Testis (tissue), 3 donors: Measurements from ENCODE around the gene REC8. TPM values are rescaled to one million over a fixed set of nuclear protein-coding genes. Genes with fewer than 3 reads are reported as not detected.

Experiments
- DNase-seq: peaks from one replicate; pipeline ENCODE4 v3.0.0-alpha.2; 2019
- H3K27ac ChIP-seq, 2 donors: fragments of 200-600 bp; sonication (generic); one replicate each; pipeline ENCODE4 v1.5.1; 2019
- H3K27me3 ChIP-seq: fragments of 200-600 bp; sonication (generic); one replicate; pipeline ENCODE4 v1.5.1; 2019
- H3K36me3 ChIP-seq: fragments of 200-600 bp; sonication (generic); one replicate; pipeline ENCODE4 v1.5.1; 2017; ENCODE audit warnings: low read depth; ENCODE audit errors: missing control alignments
- H3K4me1 ChIP-seq: fragments of 200-600 bp; sonication (generic); one replicate; pipeline ENCODE4 v1.5.1; 2019
- H3K4me3 ChIP-seq, 2 donors: fragments of 200-600 bp; sonication (generic); one replicate each; pipeline ENCODE4 v1.5.1; 2017 to 2019
- H3K9me3 ChIP-seq: fragments of 200-600 bp; sonication (generic); one replicate; pipeline ENCODE4 v1.5.1; 2017
- CTCF ChIP-seq, 3 experiments: fragments of 450-650 bp in 2 of 3; fragments of 200-600 bp in 1 of 3; sonication (generic) in 1 of 3; IDR thresholded peaks; one replicate each; pipeline ENCODE4 v1.5.1; 2016 to 2019; ENCODE audit warnings: antibody characterized with exemption in 3 of 3, mild to moderate bottlenecking in 2 of 3, moderate library complexity in 1 of 3
- POLR2A ChIP-seq: fragments of 450-650 bp; IDR thresholded peaks from one replicate; pipeline ENCODE4 v1.6.1; 2017; ENCODE audit warnings: antibody characterized with exemption, mild to moderate bottlenecking, moderate library complexity
- WGBS, 2 donors: methylation state at CpG; one replicate each; pipeline ENCODE4 v1.1.5; 2018; 5-methylcytosine and 5-hydroxymethylcytosine counted together
- intact Hi-C: fragments of 100-400 bp; cut with DNase I; formaldehyde crosslinking; loops from one replicate; pipeline ENCODE4 v1.15.1; 2023; ENCODE audit warnings: low total_unique reads
- polyA plus RNA-seq: library from polyadenylated mRNA; stranded (reverse); fragments of 350-450 nt; fragmentation: Illumina TruSeq; extraction: RNeasy Lipid Tissue Mini Kit (QIAGEN cat#74804); gene quantifications from one replicate; pipeline ENCODE4 v1.2.3, GENCODE V29; 2014; ENCODE audit warnings: low read depth, low replicate concordance; ENCODE audit not compliant: insufficient read depth
- total RNA-seq, 2 donors: library from RNA; depleted of rRNA; stranded (reverse); fragments of >200 nt; gene quantifications; one replicate each; pipeline ENCODE4 v1.2.3, GENCODE V29; 2016

Gene REC8
- total and polyA plus RNA-seq, 3 donors from 2014 or later = 27.7 to 58.8 (median 55.9) TPM

GRCh38 chr14:24179961-24180796 lies 8.3 kb downstream of the REC8 start:
- Histone ChIP-seq H3K4me1 (no peaks in the 10 kb centered on the region), H3K4me3 (no peak overlapping the region), H3K27me3 (no peaks in the 10 kb centered on the region), H3K36me3 (no peaks in the 10 kb centered on the region), H3K9me3 (no peaks in the 10 kb centered on the region), H3K27ac (peak overlapping the region in 1 of 2 donors; percentile 44)
- WGBS, 2 donors = 72 to 82% methylated on average over 13 to 18 of the region's 18 CpGs
- no peak for DNase-seq
- TF ChIP-seq CTCF (IDR thresholded peaks at IDR 0.05) = no peak
- no peak for TF ChIP-seq POLR2A
- intact Hi-C loops = no loop called here

DNA sequence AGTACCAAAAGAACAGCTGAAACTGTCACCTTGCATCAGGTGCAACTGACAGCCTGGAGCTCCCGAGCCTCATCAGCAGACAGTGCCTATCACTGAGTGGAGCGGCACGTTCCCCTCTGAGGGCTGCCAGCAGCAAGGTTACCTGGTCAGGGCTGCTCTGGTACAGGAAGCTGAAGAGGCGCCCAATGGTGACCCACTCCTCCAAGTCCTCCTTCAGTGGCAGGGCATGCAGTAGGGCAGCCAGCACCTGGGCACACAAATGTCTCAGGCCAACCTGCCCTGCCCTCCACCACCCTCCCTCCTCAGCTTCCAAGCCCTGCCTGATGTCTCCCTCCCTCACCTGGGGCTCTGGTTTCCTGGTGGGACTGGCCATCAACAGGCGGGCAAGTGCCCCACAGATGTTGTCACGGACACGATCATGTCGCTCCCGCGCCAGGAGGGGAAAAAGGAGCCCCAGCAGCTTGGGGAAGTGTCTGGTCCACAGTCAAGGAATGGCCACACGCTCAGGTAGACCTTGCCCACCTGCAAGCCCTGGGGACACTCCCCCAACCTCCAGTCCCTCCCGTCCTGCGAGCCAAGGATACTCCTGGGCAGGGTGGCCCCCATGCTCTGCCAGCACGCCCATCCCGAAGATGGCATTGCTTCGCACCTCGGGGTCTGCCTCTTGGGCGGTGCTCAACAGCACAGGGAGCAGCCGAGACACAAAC lies 9.6 kb downstream of the REC8 start:
- H3K27me3 ChIP-seq = no peaks in the 10 kb centered on the region
- no peaks in the 10 kb centered on the region for H3K36me3 ChIP-seq
- H3K27ac ChIP-seq = no peak overlapping the region
- TF ChIP-seq CTCF (IDR thresholded peaks at IDR 0.05) (no peak), POLR2A (no peak)
- no peaks in the 10 kb centered on the region for H3K4me1 ChIP-seq
- H3K4me3 ChIP-seq = no peak overlapping the region
- 89 to 92% methylated on average over 6 to 17 of the region's 19 CpGs for WGBS, 2 donors
- intact Hi-C loops = no loop called here
- H3K9me3 ChIP-seq = no peaks in the 10 kb centered on the region
- no peak for DNase-seq

GRCh38 chr14:24182110-24182882 lies 10.4 kb downstream of the REC8 start:
- Histone ChIP-seq H3K4me1 (no peaks in the 10 kb centered on the region), H3K9me3 (no peaks in the 10 kb centered on the region), H3K27ac (no peak overlapping the region), H3K27me3 (no peaks in the 10 kb centered on the region), H3K36me3 (no peaks in the 10 kb centered on the region), H3K4me3 (no peak overlapping the region)
- intact Hi-C loops = no loop called here
- TF ChIP-seq POLR2A (no peak), CTCF (IDR thresholded peaks at IDR 0.05) (no peak)
- DNase-seq = no peak
- 87 to 92% methylated on average over 7 to 14 of the region's 14 CpGs for WGBS, 2 donors

GRCh38 chr14:24183014-24183481 lies 11.2 kb downstream of the REC8 start:
- H3K9me3 ChIP-seq = no peaks in the 10 kb centered on the region
- TF ChIP-seq CTCF (IDR thresholded peaks at IDR 0.05) = no peak
- TF ChIP-seq POLR2A = no peak
- no peak for DNase-seq
- WGBS, 2 donors = 92 to 100% methylated on average over 4 to 15 of the region's 15 CpGs
- H3K4me1 ChIP-seq = peaks cover 7% of the 10 kb centered on the region
- no peak overlapping the region for H3K4me3 ChIP-seq
- no peaks in the 10 kb centered on the region for H3K36me3 ChIP-seq
- no peaks in the 10 kb centered on the region for H3K27me3 ChIP-seq
- intact Hi-C loops = no loop called here
- no peak overlapping the region for H3K27ac ChIP-seq
